DMS153 treated with DMSO at 0.1 percent for 48 hours (cell line): ENCODE data around the gene RFX1.
"Not testable (repeated sequence)": the region's sequence is repeated elsewhere in the genome, so short reads cannot be mapped to it uniquely, and the experiment has no call there.

Source experiments
- DNase-seq: peaks from one replicate; lab custom pipeline; 2025; ENCODE audit not compliant: unreplicated experiment; lab: John Stamatoyannopoulos, UW

The RFX1 gene

GRCh38 chr19:13979686-13980085 lies 26.4 kb downstream of the RFX1 start:
- no peak for DNase-seq

DNA sequence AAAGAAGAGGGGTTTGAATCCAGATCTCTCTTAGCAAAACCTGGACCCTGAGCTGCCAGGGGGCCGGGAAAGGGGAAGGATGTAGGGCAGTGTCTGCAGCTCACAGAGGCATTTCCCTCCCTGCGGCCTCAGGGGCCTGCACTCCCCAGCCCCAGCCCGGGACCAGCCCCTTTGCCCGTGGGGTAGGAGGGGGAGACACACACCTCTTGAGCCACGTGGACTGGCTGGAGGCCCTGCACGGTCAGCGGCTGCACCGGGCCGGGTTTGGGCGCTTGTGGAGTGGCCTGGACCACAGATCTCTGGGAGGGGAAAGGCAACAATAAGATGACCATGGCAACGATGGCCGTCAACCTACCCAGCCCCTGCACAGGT lies 26.9 kb downstream of the RFX1 start:
- no peak for DNase-seq

- DNase-seq: peak; percentile 75
Measured at GRCh38 chr19:13978351-13979243, 27.5 kb downstream of the RFX1 start.

- DNase-seq: no peak
Measured at GRCh38 chr19:13977803-13978202, 28.3 kb downstream of the RFX1 start.

- no peak for DNase-seq
Measured at GRCh38 chr19:13976446-13976845, 29.7 kb downstream of the RFX1 start.

GRCh38 chr19:13975870-13976269 lies 30.2 kb downstream of the RFX1 start:
- DNase-seq: no peak

GRCh38 chr19:13974073-13974472 lies 32.0 kb downstream of the RFX1 start:
- peak; percentile 90 for DNase-seq

DNA sequence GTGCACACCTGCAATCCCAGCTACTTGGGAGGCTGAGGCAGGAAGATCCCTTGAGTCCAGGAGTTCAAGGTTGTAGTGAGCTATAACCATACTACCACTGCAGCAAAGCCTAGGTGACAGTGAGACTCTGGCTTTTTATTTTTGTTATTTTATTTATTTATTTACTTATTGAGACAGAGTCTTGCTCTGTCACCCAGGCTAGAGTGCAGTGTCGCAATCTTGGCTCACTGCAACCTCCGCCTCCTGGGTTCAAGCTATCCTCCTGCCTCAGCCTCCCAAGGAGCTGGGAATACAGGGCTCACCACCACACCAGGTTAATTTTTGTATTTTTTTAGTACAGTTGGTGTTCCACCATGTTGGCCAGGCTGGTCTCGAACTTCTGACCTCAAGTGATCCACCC lies 32.6 kb downstream of the RFX1 start:
- DNase-seq: not testable (repeated sequence)

GRCh38 chr19:13972368-13973155 lies 33.6 kb downstream of the RFX1 start:
- DNase-seq: no peak

GRCh38 chr19:13971868-13972267 lies 34.3 kb downstream of the RFX1 start:
- DNase-seq: not testable (repeated sequence)

GRCh38 chr19:13969897-13970296 lies 36.2 kb downstream of the RFX1 start:
- DNase-seq: no peak

- no peak for DNase-seq
Measured at GRCh38 chr19:13968999-13969398, 37.1 kb downstream of the RFX1 start.

- no peak for DNase-seq
Measured at GRCh38 chr19:13968383-13968935, 37.7 kb downstream of the RFX1 start.

DNA sequence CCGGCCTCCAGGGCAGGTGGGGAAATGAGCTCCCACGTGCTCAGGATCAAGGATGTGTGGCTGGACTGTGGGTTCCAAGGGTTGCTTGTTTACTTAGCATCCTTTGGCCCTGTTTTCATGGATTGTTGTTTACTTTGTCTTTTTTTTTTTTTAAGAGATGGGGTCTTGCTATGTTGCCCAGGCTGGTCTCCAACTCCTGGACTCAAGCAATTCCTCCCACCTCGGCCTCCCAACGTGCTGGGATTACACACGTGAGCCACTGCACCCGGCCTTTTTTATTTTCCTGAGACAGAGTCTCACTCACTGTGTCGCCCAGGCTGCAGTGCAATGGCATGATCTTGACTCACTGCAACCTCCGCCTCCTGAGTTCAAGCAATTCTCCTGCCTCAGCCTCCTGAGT lies 38.9 kb downstream of the RFX1 start:
- DNase-seq: not testable (repeated sequence)

- no peak for DNase-seq
Measured at GRCh38 chr19:13966684-13967128, 39.4 kb downstream of the RFX1 start.

GRCh38 chr19:13965926-13966683 lies 40.0 kb downstream of the RFX1 start:
- no peak for DNase-seq

DNA sequence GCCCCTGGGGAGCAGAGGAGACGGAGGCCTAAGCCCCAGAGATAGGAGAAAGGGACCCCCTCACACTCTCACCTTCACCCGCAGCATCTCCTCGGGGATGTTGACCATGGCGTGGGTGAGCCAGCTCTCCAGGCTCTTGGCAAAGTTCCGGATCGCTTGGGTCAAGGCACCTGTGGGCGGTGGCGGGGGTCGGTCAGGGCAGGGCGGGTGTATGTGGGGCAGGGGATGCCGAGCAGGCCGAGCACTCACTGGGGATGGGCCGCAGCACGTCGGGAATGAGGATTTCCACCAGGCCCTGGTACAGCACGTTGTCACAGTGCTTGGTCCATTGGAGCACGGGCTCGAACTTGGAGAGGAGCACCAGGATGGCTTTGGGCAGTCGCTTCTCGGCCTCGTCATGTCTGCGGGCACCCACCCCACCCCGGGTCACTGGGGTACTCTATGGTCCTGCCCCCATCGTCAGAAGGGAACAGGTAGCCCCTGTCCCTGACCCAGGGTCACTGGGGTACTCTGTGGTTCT lies 40.7 kb downstream of the RFX1 start:
- DNase-seq: no peak

- no peak for DNase-seq
Measured at GRCh38 chr19:13964776-13965175, 41.3 kb downstream of the RFX1 start.

- no peak for DNase-seq
Measured at GRCh38 chr19:13963603-13964105, 42.5 kb downstream of the RFX1 start.
